Sigmoid colon (tissue), 7 donors: ENCODE results near the gene RNPS1. TPM values are rescaled to one million over a fixed set of nuclear protein-coding genes. Genes with fewer than 3 reads are reported as not detected.

Experiments
- DNase-seq: peaks from one replicate; pipeline ENCODE4 v3.0.0-alpha.2; 2019
- H3K27ac ChIP-seq, 4 donors: fragments of 200-600 bp; sonication (generic); one replicate each; pipeline ENCODE4 v1.5.1; 2016 to 2019; ENCODE audit warnings: mild to moderate bottlenecking in 1 of 4
- H3K27me3 ChIP-seq, 3 donors: fragments of 200-600 bp; sonication (generic); one replicate each; pipeline ENCODE4 v1.5.1; 2019; ENCODE audit warnings: mild to moderate bottlenecking in 1 of 3
- H3K36me3 ChIP-seq, 4 donors: fragments of 200-600 bp; sonication (generic); one replicate each; pipeline ENCODE4 v1.5.1; 2016 to 2019
- H3K4me1 ChIP-seq, 4 donors: fragments of 200-600 bp; sonication (generic); one replicate each; pipeline ENCODE4 v1.5.1; 2017 to 2019
- H3K4me3 ChIP-seq, 4 donors: fragments of 200-600 bp; sonication (generic); one replicate each; pipeline ENCODE4 v1.5.1; 2017 to 2019; ENCODE audit warnings: mild to moderate bottlenecking in 2 of 4, moderate library complexity in 1 of 4
- H3K9me3 ChIP-seq, 4 donors: fragments of 200-600 bp in 3 of 4; sonication (generic) in 3 of 4; one replicate each; pipeline versions ENCODE4 v1.5.1 to v1.6.1; 2013 to 2019
- EP300 ChIP-seq, 4 donors: sonication (generic); formaldehyde crosslinking; IDR thresholded peaks; one replicate each; pipeline ENCODE4 v1.6.1; 2017; ENCODE audit warnings: antibody characterized with exemption in 4 of 4
- POLR2A ChIP-seq, 2 donors: fragments of 450-650 bp; IDR thresholded peaks; one replicate each; pipeline ENCODE4 v1.6.1; 2016; ENCODE audit warnings: antibody characterized with exemption in 2 of 2, mild to moderate bottlenecking in 2 of 2, moderate library complexity in 2 of 2
- POLR2AphosphoS5 ChIP-seq, 4 donors: sonication (generic); formaldehyde crosslinking; IDR thresholded peaks; one replicate each; pipeline ENCODE4 v1.6.1; 2017; ENCODE audit warnings: antibody characterized with exemption in 4 of 4
- WGBS, 2 donors: extraction: QIAGEN DNeasy Blood & Tissue Kit; methylation state at CpG; one replicate each; pipeline ENCODE4 v1.1.7; 2013; 5-methylcytosine and 5-hydroxymethylcytosine counted together
- intact Hi-C: fragments of 100-400 bp; cut with DNase I; formaldehyde crosslinking; loops from one replicate; pipeline ENCODE4 v1.15.1; 2023
- polyA plus RNA-seq, 3 donors: library from polyadenylated mRNA; stranded (reverse); fragments of 200-250 nt; gene quantifications; one replicate each; pipeline ENCODE4 v1.2.3, GENCODE V29; 2013
- small RNA-seq, 3 donors: library from RNA; depleted of rRNA; stranded (forward); fragments of <200 nt; gene quantifications; one replicate each; pipeline ENCODE3, GENCODE V24; 2016
- total RNA-seq, 4 donors: library from RNA; depleted of rRNA; stranded (reverse); fragments of >200 nt; gene quantifications; one replicate each; pipeline ENCODE4 v1.1.0, GENCODE V29; 2016
- TF ChIP-seq, protein P1 (sequence below), 4 experiments: fragments of 450-650 bp in 3 of 4; fragments of 200-600 bp in 1 of 4; IDR thresholded peaks; one replicate each; pipeline ENCODE4 v1.5.1; 2016 to 2019; ENCODE audit warnings: antibody characterized with exemption in 4 of 4, mild to moderate bottlenecking in 3 of 4, moderate library complexity in 2 of 4
- donor health status: healthy with polysubstance abuse.
- donor health status: Bipolar disorder and iron deficiency.
- donor health status: healthy.

The RNPS1 gene
- total and polyA plus RNA-seq, 7 donors = 110 to 171 (median 128) TPM

DNA sequence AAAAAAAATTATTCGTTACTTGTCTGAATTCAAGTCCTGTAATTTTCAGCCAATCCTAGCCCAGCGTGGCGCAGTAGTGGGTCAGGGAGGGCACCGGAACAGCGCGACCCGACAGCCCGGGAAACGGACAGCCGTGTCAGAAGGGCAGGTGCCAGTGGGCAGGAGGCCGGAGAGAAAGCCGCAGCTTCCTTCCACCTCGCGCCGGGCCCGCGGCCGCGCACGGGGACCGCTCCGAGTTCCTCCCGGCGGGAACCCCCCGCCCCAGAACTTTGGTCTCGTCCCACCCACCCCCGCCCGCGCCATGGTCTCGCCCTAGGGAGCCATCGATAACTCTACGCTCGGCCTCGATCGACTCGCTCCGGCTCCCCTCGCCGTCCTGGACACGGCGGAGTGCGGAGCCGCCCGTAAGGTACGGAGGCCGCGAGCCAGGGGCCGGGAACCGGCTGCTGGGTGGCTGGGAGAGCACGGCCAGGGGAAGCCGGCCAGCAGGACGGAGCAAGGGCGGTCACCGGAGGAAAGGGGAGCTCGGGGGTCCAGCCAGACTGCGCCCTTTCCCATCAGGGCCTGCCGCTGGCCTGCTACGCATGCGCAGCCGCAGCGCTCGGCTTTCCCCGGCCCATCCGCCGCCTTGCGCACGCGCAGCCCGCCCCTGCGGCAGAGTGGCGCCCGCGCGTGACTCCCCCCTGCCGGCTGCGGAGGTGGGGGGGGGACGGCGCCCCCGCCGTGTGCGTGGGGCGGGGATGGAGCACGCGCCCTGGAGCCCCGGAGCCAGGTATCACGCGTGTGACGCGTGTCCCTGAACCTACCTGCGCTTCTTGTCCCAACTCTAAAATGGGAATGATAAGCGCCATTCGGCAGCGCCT is 62.6 kb downstream of the RNPS1 start, which contains the start of gene MLST8:
Gene MLST8 (plus strand): TSS at position 351 of the 863 bp plus-strand sequence. CDS start 632 bp downstream, outside the sequence.
- DNase-seq = peak; percentile 94
- intact Hi-C loops = loop anchor here (2.0 to 5.0 kb wide), 2 partner anchors 47 to 49 kb away; partner anchors contain the start of gene ECI1
- 0 to 1% methylated on average over 93 of the region's 93 CpGs for WGBS, 2 donors
- Histone ChIP-seq H3K36me3 (peaks cover 13 to 36% (median 23%) of the 10 kb centered on the region in 4 donors), H3K4me3 (peak within 1 kb of the TSS; percentile 83 to 89 (median 88)), H3K27me3 (no peaks in the 10 kb centered on the region), H3K9me3 (no peaks in the 10 kb centered on the region), H3K27ac (peak within 1 kb of the TSS; percentile 97 to 100 (median 98)), H3K4me1 (peaks cover 0 to 20% (median 18%) of the 10 kb centered on the region in 4 donors)
- TF ChIP-seq POLR2A (IDR thresholded peaks at IDR 0.05) = peak; percentile 54 to 71
- peak in 1 of 4 donors; percentile 8 for TF ChIP-seq EP300 (IDR thresholded peaks at IDR 0.05)
- TF ChIP-seq POLR2AphosphoS5 (IDR thresholded peaks at IDR 0.05) = peak; percentile 76 to 97 (median 88)
- TF ChIP-seq, protein P1, sequence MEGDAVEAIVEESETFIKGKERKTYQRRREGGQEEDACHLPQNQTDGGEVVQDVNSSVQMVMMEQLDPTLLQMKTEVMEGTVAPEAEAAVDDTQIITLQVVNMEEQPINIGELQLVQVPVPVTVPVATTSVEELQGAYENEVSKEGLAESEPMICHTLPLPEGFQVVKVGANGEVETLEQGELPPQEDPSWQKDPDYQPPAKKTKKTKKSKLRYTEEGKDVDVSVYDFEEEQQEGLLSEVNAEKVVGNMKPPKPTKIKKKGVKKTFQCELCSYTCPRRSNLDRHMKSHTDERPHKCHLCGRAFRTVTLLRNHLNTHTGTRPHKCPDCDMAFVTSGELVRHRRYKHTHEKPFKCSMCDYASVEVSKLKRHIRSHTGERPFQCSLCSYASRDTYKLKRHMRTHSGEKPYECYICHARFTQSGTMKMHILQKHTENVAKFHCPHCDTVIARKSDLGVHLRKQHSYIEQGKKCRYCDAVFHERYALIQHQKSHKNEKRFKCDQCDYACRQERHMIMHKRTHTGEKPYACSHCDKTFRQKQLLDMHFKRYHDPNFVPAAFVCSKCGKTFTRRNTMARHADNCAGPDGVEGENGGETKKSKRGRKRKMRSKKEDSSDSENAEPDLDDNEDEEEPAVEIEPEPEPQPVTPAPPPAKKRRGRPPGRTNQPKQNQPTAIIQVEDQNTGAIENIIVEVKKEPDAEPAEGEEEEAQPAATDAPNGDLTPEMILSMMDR (IDR thresholded peaks at IDR 0.05) = no peak

DNA sequence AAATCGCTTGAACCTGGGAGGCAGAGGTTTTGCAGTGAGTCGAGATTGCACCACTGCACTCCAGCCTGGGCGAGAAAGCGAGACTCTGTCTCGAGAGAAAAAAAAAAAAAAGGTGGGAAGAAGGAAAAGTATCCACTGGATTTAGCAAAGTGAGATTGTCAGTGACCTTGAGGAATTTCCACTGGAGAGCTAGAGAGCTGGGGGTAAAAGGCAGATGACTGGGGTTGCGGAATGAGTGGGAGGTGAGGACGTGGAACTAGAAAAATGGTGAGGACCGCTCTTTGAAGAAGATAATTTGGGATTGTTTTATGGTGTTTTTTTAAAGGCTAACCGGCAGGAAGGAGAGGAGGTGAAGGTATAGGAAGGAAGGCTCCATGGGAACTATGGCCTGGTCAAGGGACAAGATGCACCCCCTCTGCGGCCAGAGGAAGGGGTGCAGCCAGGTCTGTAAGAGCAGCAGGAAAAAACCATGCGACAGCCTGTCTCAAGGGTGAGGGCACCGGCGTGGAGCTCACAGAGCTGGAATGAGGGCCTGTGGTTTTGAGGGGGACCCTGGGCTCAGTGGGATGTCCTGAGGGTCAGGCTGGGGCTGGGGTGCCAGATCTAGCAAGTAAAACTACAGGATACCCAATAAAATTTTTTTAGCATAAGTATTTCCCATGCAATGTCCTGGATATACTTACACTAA is 63.4 kb downstream of the RNPS1 start:
- intact Hi-C loops = loop anchor here (2.0 to 5.0 kb wide), 2 partner anchors 48 kb away; partner anchors contain the start of gene ECI1

More for the DNA sequence above, 63.4 kb downstream of the RNPS1 start:
- H3K27ac ChIP-seq = peak overlapping the region; percentile 97 to 100 (median 98)
- H3K27me3 ChIP-seq = no peaks in the 10 kb centered on the region
- no peak for DNase-seq
- peaks cover 13 to 31% (median 20%) of the 10 kb centered on the region in 4 donors for H3K36me3 ChIP-seq
- peak overlapping the region; percentile 83 to 89 (median 88) for H3K4me3 ChIP-seq
- 84 to 85% methylated on average over 13 of the region's 13 CpGs for WGBS, 2 donors
- TF ChIP-seq POLR2AphosphoS5 (IDR thresholded peaks at IDR 0.05) = no peak
- TF ChIP-seq, protein P1 (IDR thresholded peaks at IDR 0.05) = no peak
- no peak for TF ChIP-seq EP300 (IDR thresholded peaks at IDR 0.05)
- TF ChIP-seq POLR2A (IDR thresholded peaks at IDR 0.05) = no peak
- peaks cover 0 to 20% (median 18%) of the 10 kb centered on the region in 4 donors for H3K4me1 ChIP-seq
- H3K9me3 ChIP-seq = no peaks in the 10 kb centered on the region

Small RNA genes lying within 50 kb of the gene (small RNA-seq; reads per million reads assigned to genes)
- gene MIR3677 = 0 reads per million in 3 donors
- 0 reads per million in 3 donors for gene MIR4717

Other genes with a start within 250 kb of the RNPS1 start
- not detected for gene NPW, start 248.3 kb downstream of the RNPS1 start, total RNA-seq
- gene NPW, start 248.3 kb downstream of the RNPS1 start, polyA plus RNA-seq = under 1 TPM in 1 of 3 donors, not detected in 2; 0.71 TPM
- 10 to 100 TPM; 23.5 to 57.9 (median 29.5) TPM for gene NHERF2, start 241.2 kb downstream of the RNPS1 start, total RNA-seq
- gene NHERF2, start 241.2 kb downstream of the RNPS1 start, polyA plus RNA-seq = 100 to 1,000 TPM in 1 of 3 donors, 10 to 100 TPM in 2; 46.7 to 105 (median 65.4) TPM
- gene NTHL1, start 220.3 kb downstream of the RNPS1 start, total RNA-seq = 10 to 100 TPM; 18.4 to 33.8 (median 25.6) TPM
- gene NTHL1, start 220.3 kb downstream of the RNPS1 start, polyA plus RNA-seq = 10 to 100 TPM; 20.4 to 44.5 (median 35.6) TPM
- gene TSC2, start 220.1 kb downstream of the RNPS1 start, total RNA-seq = 10 to 100 TPM; 25.0 to 80.9 (median 36.9) TPM
- gene TSC2, start 220.1 kb downstream of the RNPS1 start, polyA plus RNA-seq = 10 to 100 TPM; 16.9 to 58.4 (median 31.2) TPM
- 100 to 1,000 TPM in 2 of 4 donors, 10 to 100 TPM in 2; 81.6 to 372 (median 134) TPM for gene PKD1, start 132.2 kb downstream of the RNPS1 start, total RNA-seq
- gene PKD1, start 132.2 kb downstream of the RNPS1 start, polyA plus RNA-seq = 10 to 100 TPM; 10.6 to 61.4 (median 11.4) TPM
- 1 to 10 TPM in 2 of 4 donors, under 1 TPM in 1, not detected in 1; 0.68 to 3.0 (median 1.8) TPM for gene RAB26, start 119.5 kb downstream of the RNPS1 start, total RNA-seq
- 10 to 100 TPM; 13.9 to 18.8 (median 16.2) TPM for gene RAB26, start 119.5 kb downstream of the RNPS1 start, polyA plus RNA-seq
- gene TRAF7, start 112.3 kb downstream of the RNPS1 start, total RNA-seq = 10 to 100 TPM; 30.3 to 46.3 (median 34.9) TPM
- 10 to 100 TPM; 45.0 to 65.1 (median 63.6) TPM for gene TRAF7, start 112.3 kb downstream of the RNPS1 start, polyA plus RNA-seq
- under 1 TPM in 3 of 4 donors, not detected in 1; 0.27 to 0.55 (median 0.36) TPM for gene CASKIN1, start 71.5 kb downstream of the RNPS1 start, total RNA-seq
- gene CASKIN1, start 71.5 kb downstream of the RNPS1 start, polyA plus RNA-seq = under 1 TPM; under 0.01 to 0.44 (median 0.23) TPM
- gene MLST8, start 62.7 kb downstream of the RNPS1 start, total RNA-seq = 10 to 100 TPM; 30.6 to 48.5 (median 37.1) TPM
- 10 to 100 TPM; 41.4 to 58.7 (median 42.0) TPM for gene MLST8, start 62.7 kb downstream of the RNPS1 start, polyA plus RNA-seq
- gene BRICD5, start 57.3 kb downstream of the RNPS1 start, total RNA-seq = 10 to 100 TPM in 1 of 4 donors, 1 to 10 TPM in 3; 1.8 to 21.3 (median 4.7) TPM
- gene BRICD5, start 57.3 kb downstream of the RNPS1 start, polyA plus RNA-seq = 1 to 10 TPM in 1 of 3 donors, not detected in 2; 8.3 TPM
- 10 to 100 TPM in 2 of 4 donors, 1 to 10 TPM in 2; 9.0 to 14.4 (median 10.0) TPM for gene PGP, start 53.3 kb downstream of the RNPS1 start, total RNA-seq
- gene PGP, start 53.3 kb downstream of the RNPS1 start, polyA plus RNA-seq = 10 to 100 TPM in 2 of 3 donors, 1 to 10 TPM in 1; 6.0 to 20.2 (median 11.1) TPM
- 10 to 100 TPM; 17.4 to 26.9 (median 22.0) TPM for gene E4F1, start 44.5 kb downstream of the RNPS1 start, total RNA-seq
- 10 to 100 TPM; 10.8 to 25.3 (median 13.4) TPM for gene E4F1, start 44.5 kb downstream of the RNPS1 start, polyA plus RNA-seq
- under 1 TPM in 3 of 4 donors, not detected in 1; 0.36 to 0.82 (median 0.81) TPM for gene DNASE1L2, start 31.7 kb downstream of the RNPS1 start, total RNA-seq
- under 1 TPM in 1 of 3 donors, not detected in 2; 0.93 TPM for gene DNASE1L2, start 31.7 kb downstream of the RNPS1 start, polyA plus RNA-seq
- gene ECI1, start 16.5 kb downstream of the RNPS1 start, total RNA-seq = 10 to 100 TPM; 50.2 to 87.2 (median 67.0) TPM
- 100 to 1,000 TPM in 2 of 3 donors, 10 to 100 TPM in 1; 84.8 to 136 (median 121) TPM for gene ECI1, start 16.5 kb downstream of the RNPS1 start, polyA plus RNA-seq
- 10 to 100 TPM in 1 of 4 donors, 1 to 10 TPM in 3; 4.9 to 21.3 (median 7.4) TPM for gene ABCA3, start 72.6 kb upstream of the RNPS1 start, total RNA-seq
- gene ABCA3, start 72.6 kb upstream of the RNPS1 start, polyA plus RNA-seq = 1 to 10 TPM in 1 of 3 donors, under 1 TPM in 2; 0.46 to 4.2 (median 0.60) TPM
- gene CCNF, start 161.3 kb upstream of the RNPS1 start, total RNA-seq = 1 to 10 TPM in 2 of 4 donors, under 1 TPM in 2; 0.71 to 1.9 (median 1.1) TPM
- 10 to 100 TPM in 1 of 3 donors, 1 to 10 TPM in 1, under 1 TPM in 1; 0.60 to 11.6 (median 1.2) TPM for gene CCNF, start 161.3 kb upstream of the RNPS1 start, polyA plus RNA-seq
- 1 to 10 TPM in 1 of 4 donors, not detected in 3; 8.3 TPM for gene TEDC2, start 192.0 kb upstream of the RNPS1 start, total RNA-seq
- gene TEDC2, start 192.0 kb upstream of the RNPS1 start, polyA plus RNA-seq = 10 to 100 TPM in 1 of 3 donors, 1 to 10 TPM in 1, under 1 TPM in 1; 0.60 to 10.6 (median 2.3) TPM
- gene NTN3, start 203.2 kb upstream of the RNPS1 start, total RNA-seq = under 1 TPM in 1 of 4 donors, not detected in 3; 0.83 TPM
- under 1 TPM in 1 of 3 donors, not detected in 2; 0.13 TPM for gene NTN3, start 203.2 kb upstream of the RNPS1 start, polyA plus RNA-seq
- gene TBC1D24, start 207.0 kb upstream of the RNPS1 start, total RNA-seq = 10 to 100 TPM in 2 of 4 donors, 1 to 10 TPM in 2; 5.9 to 16.1 (median 10.5) TPM
- gene TBC1D24, start 207.0 kb upstream of the RNPS1 start, polyA plus RNA-seq = 1 to 10 TPM in 2 of 3 donors, under 1 TPM in 1; 0.60 to 6.5 (median 1.4) TPM
- gene ATP6V0C, start 245.8 kb upstream of the RNPS1 start, total RNA-seq = 10 to 100 TPM; 33.2 to 51.5 (median 42.5) TPM
- 100 to 1,000 TPM in 1 of 3 donors, 10 to 100 TPM in 2; 79.3 to 233 (median 99.0) TPM for gene ATP6V0C, start 245.8 kb upstream of the RNPS1 start, polyA plus RNA-seq